Measurements from ENCODE around the gene TMCO4. TPM values are rescaled to one million over a fixed set of nuclear protein-coding genes. Genes with fewer than 3 reads are reported as not detected.

Gene TMCO4
- total RNA-seq, 1 experiment from 2014 or later = 4.3 TPM

DNA sequence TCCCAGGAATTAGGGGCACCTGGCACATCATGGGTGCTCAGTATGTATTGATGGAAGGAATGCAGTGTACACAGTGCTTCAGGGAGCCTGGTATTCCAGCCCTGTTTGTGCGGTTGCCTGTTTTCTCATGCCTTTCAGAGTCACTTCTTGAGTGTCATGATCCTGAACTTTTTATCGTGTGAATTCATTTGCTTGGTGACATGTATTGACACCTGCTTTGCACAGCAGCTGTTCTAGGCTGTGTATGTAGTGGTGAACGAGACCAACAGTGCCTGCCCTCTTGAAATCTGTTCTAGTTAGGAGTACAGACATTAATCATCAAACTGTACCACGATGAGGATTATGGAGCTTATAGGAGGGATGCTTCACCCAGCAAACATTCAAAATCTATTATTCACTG is 128.9 kb downstream of the TMCO4 start:
- TF ChIP-seq EZH2 (IDR thresholded peaks at IDR 0.05; ENCODE audit: borderline replicate concordance, low read depth, low read length, poor library complexity, severe bottlenecking) = no peak
- TF ChIP-seq, protein P1, sequence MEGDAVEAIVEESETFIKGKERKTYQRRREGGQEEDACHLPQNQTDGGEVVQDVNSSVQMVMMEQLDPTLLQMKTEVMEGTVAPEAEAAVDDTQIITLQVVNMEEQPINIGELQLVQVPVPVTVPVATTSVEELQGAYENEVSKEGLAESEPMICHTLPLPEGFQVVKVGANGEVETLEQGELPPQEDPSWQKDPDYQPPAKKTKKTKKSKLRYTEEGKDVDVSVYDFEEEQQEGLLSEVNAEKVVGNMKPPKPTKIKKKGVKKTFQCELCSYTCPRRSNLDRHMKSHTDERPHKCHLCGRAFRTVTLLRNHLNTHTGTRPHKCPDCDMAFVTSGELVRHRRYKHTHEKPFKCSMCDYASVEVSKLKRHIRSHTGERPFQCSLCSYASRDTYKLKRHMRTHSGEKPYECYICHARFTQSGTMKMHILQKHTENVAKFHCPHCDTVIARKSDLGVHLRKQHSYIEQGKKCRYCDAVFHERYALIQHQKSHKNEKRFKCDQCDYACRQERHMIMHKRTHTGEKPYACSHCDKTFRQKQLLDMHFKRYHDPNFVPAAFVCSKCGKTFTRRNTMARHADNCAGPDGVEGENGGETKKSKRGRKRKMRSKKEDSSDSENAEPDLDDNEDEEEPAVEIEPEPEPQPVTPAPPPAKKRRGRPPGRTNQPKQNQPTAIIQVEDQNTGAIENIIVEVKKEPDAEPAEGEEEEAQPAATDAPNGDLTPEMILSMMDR (conservative IDR thresholded peaks at IDR 0.05; ENCODE audit: low read depth, low read length) = no peak
- intact Hi-C loops (cut with micrococcal nuclease; ENCODE audit: unreplicated experiment) = no loop called here
- DNase-seq (ENCODE audit: low spot score) = no peak
- Histone ChIP-seq H3K27ac (ENCODE audit: low read depth, low read length, poor library complexity, severe bottlenecking) (no peak overlapping the region), H3K27me3 (replicated peaks; ENCODE audit: insufficient read depth, low read depth, low read length, poor library complexity) (peaks cover 30% of the 10 kb centered on the region), H3K4me1 (ENCODE audit: insufficient read depth, low read length, poor library complexity, severe bottlenecking) (no peaks in the 10 kb centered on the region), H3K4me3 (ENCODE audit: low read depth, low read length, poor library complexity, severe bottlenecking) (no peak overlapping the region), H3K36me3 (ENCODE audit: insufficient read depth, low read length, poor library complexity, severe bottlenecking) (no peaks in the 10 kb centered on the region), H3K9me3 (ENCODE audit: low read depth, low read length, poor library complexity, severe bottlenecking) (no peaks in the 10 kb centered on the region)
- CTCF ChIA-PET = no interaction called here
- POLR2A ChIA-PET (ENCODE audit: low non-redundant PET) = no interaction called here
- no TSS peak for BruUV-seq (replicated peaks)

DNA sequence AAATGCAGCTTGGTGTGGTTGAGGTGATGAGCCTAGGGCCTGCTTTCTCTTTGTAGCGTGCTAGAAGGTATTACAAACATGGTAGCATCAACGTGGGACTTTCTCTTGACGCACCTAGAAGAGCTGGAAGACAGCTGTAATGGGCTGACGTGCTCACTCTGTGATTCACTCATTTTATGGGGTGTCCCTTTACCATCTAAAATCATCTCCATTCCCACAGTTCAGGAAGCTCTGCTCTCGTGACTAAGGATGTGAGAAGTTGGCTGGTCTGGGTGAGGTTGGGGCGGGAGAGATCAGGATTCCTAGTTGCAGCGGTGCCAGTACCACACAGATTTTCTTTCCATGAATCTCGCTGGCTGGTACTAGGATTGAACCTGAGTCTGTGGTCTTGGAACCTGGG is 130.8 kb downstream of the TMCO4 start:
- BruUV-seq (replicated peaks) = no TSS peak
- no peaks in the 10 kb centered on the region for H3K36me3 ChIP-seq (ENCODE audit: insufficient read depth, low read length, poor library complexity, severe bottlenecking)
- ChIA-PET CTCF (interaction anchor here (1.1 kb wide), 1 partner anchor 15 kb away, joined by 3 read pairs; no protein-coding TSS in a partner anchor), POLR2A (ENCODE audit: low non-redundant PET) (no interaction called here)
- H3K9me3 ChIP-seq (ENCODE audit: low read depth, low read length, poor library complexity, severe bottlenecking) = no peaks in the 10 kb centered on the region
- peaks cover 48% of the 10 kb centered on the region for H3K27me3 ChIP-seq (replicated peaks; ENCODE audit: insufficient read depth, low read depth, low read length, poor library complexity)
- H3K4me1 ChIP-seq (ENCODE audit: insufficient read depth, low read length, poor library complexity, severe bottlenecking) = no peaks in the 10 kb centered on the region
- no peak overlapping the region for H3K27ac ChIP-seq (ENCODE audit: low read depth, low read length, poor library complexity, severe bottlenecking)
- DNase-seq (ENCODE audit: low spot score) = no peak
- no peak overlapping the region for H3K4me3 ChIP-seq (ENCODE audit: low read depth, low read length, poor library complexity, severe bottlenecking)
- TF ChIP-seq EZH2 (IDR thresholded peaks at IDR 0.05; ENCODE audit: borderline replicate concordance, low read depth, low read length, poor library complexity, severe bottlenecking) = no peak
- TF ChIP-seq, protein P1 (conservative IDR thresholded peaks at IDR 0.05; ENCODE audit: low read depth, low read length) = no peak
- intact Hi-C loops (cut with micrococcal nuclease; ENCODE audit: unreplicated experiment) = no loop called here

DNA sequence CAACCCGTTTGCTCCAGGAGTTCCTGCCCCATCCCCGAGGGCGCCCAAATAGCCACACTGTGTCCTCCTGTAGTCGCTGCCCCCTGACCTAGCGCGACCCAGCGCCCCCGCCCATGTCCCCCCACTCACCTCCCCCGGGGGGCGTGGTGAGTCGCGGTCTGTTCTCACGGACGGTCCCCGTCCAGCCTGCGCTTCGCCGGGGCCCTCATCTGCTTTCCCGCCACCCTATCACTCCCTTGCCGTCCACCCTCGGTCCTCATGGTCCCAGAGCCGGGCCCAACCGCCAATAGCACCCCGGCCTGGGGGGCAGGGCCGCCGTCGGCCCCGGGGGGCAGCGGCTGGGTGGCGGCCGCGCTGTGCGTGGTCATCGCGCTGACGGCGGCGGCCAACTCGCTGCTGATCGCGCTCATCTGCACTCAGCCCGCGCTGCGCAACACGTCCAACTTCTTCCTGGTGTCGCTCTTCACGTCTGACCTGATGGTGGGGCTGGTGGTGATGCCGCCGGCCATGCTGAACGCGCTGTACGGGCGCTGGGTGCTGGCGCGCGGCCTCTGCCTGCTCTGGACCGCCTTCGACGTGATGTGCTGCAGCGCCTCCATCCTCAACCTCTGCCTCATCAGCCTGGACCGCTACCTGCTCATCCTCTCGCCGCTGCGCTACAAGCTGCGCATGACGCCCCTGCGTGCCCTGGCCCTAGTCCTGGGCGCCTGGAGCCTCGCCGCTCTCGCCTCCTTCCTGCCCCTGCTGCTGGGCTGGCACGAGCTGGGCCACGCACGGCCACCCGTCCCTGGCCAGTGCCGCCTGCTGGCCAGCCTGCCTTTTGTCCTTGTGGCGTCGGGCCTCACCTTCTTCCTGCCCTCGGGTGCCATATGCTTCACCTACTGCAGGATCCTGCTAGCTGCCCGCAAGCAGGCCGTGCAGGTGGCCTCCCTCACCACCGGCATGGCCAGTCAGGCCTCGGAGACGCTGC is 133.9 kb downstream of the TMCO4 start:
- CTCF ChIA-PET = no interaction called here
- H3K9me3 ChIP-seq (ENCODE audit: low read depth, low read length, poor library complexity, severe bottlenecking) = no peaks in the 10 kb centered on the region
- intact Hi-C loops (cut with micrococcal nuclease; ENCODE audit: unreplicated experiment) = no loop called here
- no peak overlapping the region for H3K4me3 ChIP-seq (ENCODE audit: low read depth, low read length, poor library complexity, severe bottlenecking)
- H3K27me3 ChIP-seq (replicated peaks; ENCODE audit: insufficient read depth, low read depth, low read length, poor library complexity) = peaks cover 54% of the 10 kb centered on the region
- H3K4me1 ChIP-seq (ENCODE audit: insufficient read depth, low read length, poor library complexity, severe bottlenecking) = no peaks in the 10 kb centered on the region
- H3K36me3 ChIP-seq (ENCODE audit: insufficient read depth, low read length, poor library complexity, severe bottlenecking) = no peaks in the 10 kb centered on the region
- no peak for DNase-seq (ENCODE audit: low spot score)
- no TSS peak for BruUV-seq (replicated peaks)
- POLR2A ChIA-PET (ENCODE audit: low non-redundant PET) = no interaction called here
- peak; percentile 92 for TF ChIP-seq EZH2 (IDR thresholded peaks at IDR 0.05; ENCODE audit: borderline replicate concordance, low read depth, low read length, poor library complexity, severe bottlenecking)
- TF ChIP-seq, protein P1 (conservative IDR thresholded peaks at IDR 0.05; ENCODE audit: low read depth, low read length) = no peak
- no peak overlapping the region for H3K27ac ChIP-seq (ENCODE audit: low read depth, low read length, poor library complexity, severe bottlenecking)

All from A673 (cell line).